HL-60 (cell line): ENCODE results near the gene TK2.
"Not testable (repeated sequence)": the region's sequence is repeated elsewhere in the genome, so short reads cannot be mapped to it uniquely, and the experiment has no call there.

Experiments
- DNase-seq, 2 experiments: peaks; one replicate each; pipeline ENCODE4 v3.0.0-alpha.2; 2010 to 2020; ENCODE audit warnings: low read depth in 1 of 2, low spot score in 1 of 2
- H3K27ac ChIP-seq: fragments of 250-450 bp; sonication (Bioruptor Pico); replicated peaks from 2 replicates; pipeline ENCODE4 v1.5.1; 2020; ENCODE audit warnings: mild to moderate bottlenecking, moderate library complexity
- H3K27me3 ChIP-seq: fragments of 250-450 bp; sonication (Bioruptor Pico); 2 replicates; pipeline ENCODE4 v1.5.1; 2021; ENCODE audit warnings: mild to moderate bottlenecking, moderate library complexity; ENCODE audit not compliant: insufficient read depth, poor library complexity, severe bottlenecking
- H3K4me3 ChIP-seq: replicated peaks from 2 replicates; pipeline ENCODE4 v1.5.1; 2011; ENCODE audit warnings: mild to moderate bottlenecking, control low read depth, low read length; ENCODE audit not compliant: insufficient read depth
- GABPA ChIP-seq: IDR thresholded peaks from 2 replicates; pipeline ENCODE4 v1.6.1; 2012; ENCODE audit warnings: low read depth
- POLR2AphosphoS5 ChIP-seq: IDR thresholded peaks from 2 replicates; pipeline ENCODE4 v1.6.1; 2012; ENCODE audit warnings: low read depth
- SPI1 ChIP-seq: IDR thresholded peaks from 2 replicates; pipeline ENCODE4 v1.6.1; 2012; ENCODE audit warnings: low read depth, mild to moderate bottlenecking, borderline replicate concordance
- TF ChIP-seq, protein P1 (sequence below): IDR thresholded peaks from one replicate; pipeline ENCODE4 v1.5.1; 2011; ENCODE audit warnings: low read length, control low read depth, inconsistent platforms; ENCODE audit not compliant: insufficient read depth
- TF ChIP-seq, protein P2 (sequence below): IDR thresholded peaks from 2 replicates; pipeline ENCODE4 v1.6.1; 2012; ENCODE audit warnings: low read depth; ENCODE audit not compliant: insufficient replicate concordance

Gene TK2

DNA sequence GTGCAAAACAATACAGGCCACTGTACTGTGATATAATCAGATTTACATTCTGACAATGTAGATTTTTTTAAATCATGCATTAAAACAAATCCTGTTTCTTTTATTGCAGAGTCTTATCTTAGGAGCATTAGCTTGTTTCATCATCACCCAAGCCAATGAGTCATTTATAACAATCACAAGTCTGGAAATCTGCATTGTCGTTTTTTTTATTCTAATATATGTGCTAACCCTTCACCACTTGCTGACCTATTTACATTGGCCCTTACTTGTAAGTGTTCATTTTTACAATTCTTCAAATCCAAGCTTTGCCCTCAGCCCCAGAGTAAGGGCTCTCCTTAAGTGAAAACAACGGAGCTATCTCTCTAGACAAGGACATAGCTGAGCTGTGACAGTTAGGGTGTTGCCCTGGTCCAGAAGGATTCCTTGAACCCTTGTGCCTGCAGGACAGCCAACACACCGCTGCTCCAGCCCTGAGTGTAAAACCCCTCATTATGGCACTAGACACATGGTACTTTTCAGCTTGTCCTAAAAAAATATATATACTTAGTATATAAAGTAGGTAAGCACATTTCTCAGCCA, 20.0 kb upstream of the TK2 start:
- TF ChIP-seq, protein P1, sequence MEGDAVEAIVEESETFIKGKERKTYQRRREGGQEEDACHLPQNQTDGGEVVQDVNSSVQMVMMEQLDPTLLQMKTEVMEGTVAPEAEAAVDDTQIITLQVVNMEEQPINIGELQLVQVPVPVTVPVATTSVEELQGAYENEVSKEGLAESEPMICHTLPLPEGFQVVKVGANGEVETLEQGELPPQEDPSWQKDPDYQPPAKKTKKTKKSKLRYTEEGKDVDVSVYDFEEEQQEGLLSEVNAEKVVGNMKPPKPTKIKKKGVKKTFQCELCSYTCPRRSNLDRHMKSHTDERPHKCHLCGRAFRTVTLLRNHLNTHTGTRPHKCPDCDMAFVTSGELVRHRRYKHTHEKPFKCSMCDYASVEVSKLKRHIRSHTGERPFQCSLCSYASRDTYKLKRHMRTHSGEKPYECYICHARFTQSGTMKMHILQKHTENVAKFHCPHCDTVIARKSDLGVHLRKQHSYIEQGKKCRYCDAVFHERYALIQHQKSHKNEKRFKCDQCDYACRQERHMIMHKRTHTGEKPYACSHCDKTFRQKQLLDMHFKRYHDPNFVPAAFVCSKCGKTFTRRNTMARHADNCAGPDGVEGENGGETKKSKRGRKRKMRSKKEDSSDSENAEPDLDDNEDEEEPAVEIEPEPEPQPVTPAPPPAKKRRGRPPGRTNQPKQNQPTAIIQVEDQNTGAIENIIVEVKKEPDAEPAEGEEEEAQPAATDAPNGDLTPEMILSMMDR, result no peak
- TF ChIP-seq POLR2AphosphoS5 (no peak), GABPA (no peak), SPI1 (no peak)
- TF ChIP-seq, protein P2, sequence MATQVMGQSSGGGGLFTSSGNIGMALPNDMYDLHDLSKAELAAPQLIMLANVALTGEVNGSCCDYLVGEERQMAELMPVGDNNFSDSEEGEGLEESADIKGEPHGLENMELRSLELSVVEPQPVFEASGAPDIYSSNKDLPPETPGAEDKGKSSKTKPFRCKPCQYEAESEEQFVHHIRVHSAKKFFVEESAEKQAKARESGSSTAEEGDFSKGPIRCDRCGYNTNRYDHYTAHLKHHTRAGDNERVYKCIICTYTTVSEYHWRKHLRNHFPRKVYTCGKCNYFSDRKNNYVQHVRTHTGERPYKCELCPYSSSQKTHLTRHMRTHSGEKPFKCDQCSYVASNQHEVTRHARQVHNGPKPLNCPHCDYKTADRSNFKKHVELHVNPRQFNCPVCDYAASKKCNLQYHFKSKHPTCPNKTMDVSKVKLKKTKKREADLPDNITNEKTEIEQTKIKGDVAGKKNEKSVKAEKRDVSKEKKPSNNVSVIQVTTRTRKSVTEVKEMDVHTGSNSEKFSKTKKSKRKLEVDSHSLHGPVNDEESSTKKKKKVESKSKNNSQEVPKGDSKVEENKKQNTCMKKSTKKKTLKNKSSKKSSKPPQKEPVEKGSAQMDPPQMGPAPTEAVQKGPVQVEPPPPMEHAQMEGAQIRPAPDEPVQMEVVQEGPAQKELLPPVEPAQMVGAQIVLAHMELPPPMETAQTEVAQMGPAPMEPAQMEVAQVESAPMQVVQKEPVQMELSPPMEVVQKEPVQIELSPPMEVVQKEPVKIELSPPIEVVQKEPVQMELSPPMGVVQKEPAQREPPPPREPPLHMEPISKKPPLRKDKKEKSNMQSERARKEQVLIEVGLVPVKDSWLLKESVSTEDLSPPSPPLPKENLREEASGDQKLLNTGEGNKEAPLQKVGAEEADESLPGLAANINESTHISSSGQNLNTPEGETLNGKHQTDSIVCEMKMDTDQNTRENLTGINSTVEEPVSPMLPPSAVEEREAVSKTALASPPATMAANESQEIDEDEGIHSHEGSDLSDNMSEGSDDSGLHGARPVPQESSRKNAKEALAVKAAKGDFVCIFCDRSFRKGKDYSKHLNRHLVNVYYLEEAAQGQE, result no peak
- Histone ChIP-seq H3K27me3 (no peaks in the 10 kb centered on the region), H3K4me3 (no peak overlapping the region), H3K27ac (no peak overlapping the region)
- no peak for DNase-seq

- no peak overlapping the region for H3K27ac ChIP-seq
- TF ChIP-seq GABPA (no peak), POLR2AphosphoS5 (no peak), SPI1 (no peak)
- TF ChIP-seq, protein P1, result no peak
- TF ChIP-seq, protein P2, result no peak
- no peak for DNase-seq
- no peak overlapping the region for H3K4me3 ChIP-seq
- H3K27me3 ChIP-seq, result no peaks in the 10 kb centered on the region
Measured at GRCh38 chr16:66569131-66569530, 19.2 kb upstream of the TK2 start.

DNA sequence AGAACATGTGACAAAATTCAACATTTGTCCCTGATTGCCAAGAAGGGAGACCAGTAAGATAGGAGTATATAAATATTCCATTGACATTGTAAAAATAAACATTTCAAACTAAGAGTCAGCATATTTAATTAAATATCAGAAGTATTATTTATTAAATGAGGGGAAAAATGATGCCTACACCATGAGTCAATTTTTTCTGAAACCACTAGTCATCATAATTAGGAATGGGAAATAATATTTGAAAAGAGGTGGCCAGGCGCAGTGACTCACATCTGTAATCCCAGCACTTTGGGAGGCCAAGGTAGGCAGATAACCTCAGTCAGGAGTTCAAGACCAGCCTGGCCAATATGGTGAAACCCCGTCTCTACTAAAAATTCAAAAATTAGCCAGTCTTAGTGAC, 18.4 kb upstream of the TK2 start:
- H3K27ac ChIP-seq, result no peak overlapping the region
- no peaks in the 10 kb centered on the region for H3K27me3 ChIP-seq
- H3K4me3 ChIP-seq, result no peak overlapping the region
- no peak for DNase-seq
- TF ChIP-seq SPI1 (no peak), POLR2AphosphoS5 (no peak), GABPA (no peak)
- TF ChIP-seq, protein P1, result no peak
- TF ChIP-seq, protein P2, result no peak

- not testable (repeated sequence) for DNase-seq, H3K27ac ChIP-seq, H3K4me3 ChIP-seq, H3K27me3 ChIP-seq
Measured at GRCh38 chr16:66567270-66567669, 17.3 kb upstream of the TK2 start.
